Left ventricle myocardium superior (tissue), 1 donor: ENCODE measurements around the gene TRPM2. TPM values are rescaled to one million over a fixed set of nuclear protein-coding genes. Genes with fewer than 3 reads are reported as not detected.

Experiments used
- ATAC-seq: fragments of 200-7000 bp; cut with Tn5 transposase; one replicate; pipeline ENCODE4 v1.9.1; 2020; ENCODE audit warnings: mild to moderate bottlenecking, moderate library complexity
- DNase-seq: peaks from one replicate; pipeline ENCODE4 v3.0.0-alpha.2; 2020
- intact Hi-C: fragments of 100-400 bp; cut with micrococcal nuclease; formaldehyde crosslinking; loops from one replicate; pipeline ENCODE4 v1.11.0; 2022
- total RNA-seq: library from RNA; stranded (reverse); fragmentation: NEBNext Ultra II Directional; extraction: Animal tissue kit (Norgen Biotek cat#: 25700); gene quantifications from one replicate; pipeline ENCODE4 v1.2.1, GENCODE V29; 2021
- donor health status: DM: no; HTN: yes; CAD: no; lungs with severe emphysema.

The TRPM2 gene
- total RNA-seq, 1 donor from 2014 or later, result 1.5 TPM

DNA sequence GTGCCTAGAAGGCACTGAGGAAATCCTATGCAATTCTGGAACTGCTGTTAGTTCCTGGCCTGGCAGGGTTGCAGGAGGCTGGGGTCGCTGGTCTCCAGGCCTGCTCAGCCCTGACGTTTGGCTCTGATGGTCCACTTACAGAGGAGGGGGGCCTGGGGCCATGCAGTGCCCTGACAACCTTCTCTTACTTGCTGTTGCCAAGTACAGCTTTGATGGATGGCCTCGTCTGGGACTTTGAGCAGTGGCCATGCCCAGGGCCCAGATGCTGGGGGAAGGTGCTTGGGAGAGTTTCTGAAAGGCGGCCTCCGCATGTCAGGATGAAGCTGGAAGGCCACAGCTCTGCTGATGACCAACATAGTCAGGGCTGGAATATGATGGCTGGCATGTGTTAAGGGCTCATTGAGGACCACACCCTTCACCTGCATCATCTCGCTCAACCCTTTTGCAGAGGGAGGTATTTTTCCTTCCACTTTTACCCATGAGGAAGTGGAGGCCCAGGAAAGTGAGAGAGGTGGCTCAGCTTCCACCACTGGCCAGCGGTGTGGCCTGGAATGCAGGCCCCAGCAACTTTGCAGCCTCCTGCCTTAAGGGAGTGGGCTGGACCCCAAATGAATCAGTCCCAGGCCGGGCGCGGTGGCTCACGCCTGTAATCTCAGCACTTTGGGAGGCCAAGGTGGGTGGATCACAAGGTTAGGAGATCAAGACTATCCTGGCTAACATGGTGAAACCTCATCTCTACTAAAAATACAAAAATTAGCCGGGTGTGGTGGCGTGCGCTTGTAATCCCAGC is 67.2 kb downstream of the TRPM2 start:
- no peak for ATAC-seq
- intact Hi-C loops, result no loop called here
- DNase-seq, result peak; percentile 7

DNA sequence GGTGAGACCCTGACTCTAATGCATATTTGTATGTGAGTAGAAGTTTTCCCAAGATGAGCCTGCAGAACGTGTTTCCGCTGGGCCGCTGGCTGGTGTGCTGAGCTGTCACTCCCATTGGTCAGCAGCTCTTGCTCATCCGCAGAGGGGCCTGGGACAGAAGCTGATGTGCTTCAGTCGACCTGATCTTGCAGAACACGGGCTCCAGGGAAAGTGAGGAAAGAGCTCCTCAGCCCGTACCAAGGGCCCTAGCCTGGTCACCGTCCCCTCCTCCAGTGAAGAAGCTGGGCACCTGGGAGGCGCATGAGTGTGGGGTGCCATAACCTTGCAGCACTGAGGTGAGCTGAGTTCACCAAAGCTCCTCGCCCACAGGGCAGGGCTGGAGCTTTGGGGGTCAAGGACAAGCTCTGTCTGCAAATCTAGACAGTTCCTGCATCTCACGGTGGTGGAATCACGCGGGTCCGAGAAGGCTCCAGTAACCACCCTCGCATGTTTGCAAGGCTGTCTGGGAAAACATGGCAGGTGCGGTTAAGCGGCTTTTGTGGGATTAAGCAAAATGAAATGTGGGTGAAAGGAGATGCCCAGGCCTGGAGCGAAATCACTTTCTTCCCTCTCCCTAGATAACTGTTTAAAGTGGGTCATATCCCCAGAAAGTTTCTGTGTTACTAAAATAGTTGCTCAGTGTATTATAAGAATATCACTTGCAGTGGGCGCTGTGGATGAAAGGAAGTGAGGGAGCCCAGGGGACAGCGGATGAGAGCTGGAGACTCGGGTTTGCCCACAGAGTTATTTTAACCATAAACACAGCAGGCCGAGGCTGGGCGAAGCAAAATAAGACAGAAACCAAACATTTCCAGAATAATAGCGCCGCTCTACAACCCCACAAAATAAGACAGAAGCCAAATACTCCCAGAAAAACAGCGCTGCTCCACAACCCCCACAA is 68.8 kb downstream of the TRPM2 start:
- DNase-seq (peak; percentile 9), ATAC-seq (no peak)
- intact Hi-C loops, result no loop called here

DNA sequence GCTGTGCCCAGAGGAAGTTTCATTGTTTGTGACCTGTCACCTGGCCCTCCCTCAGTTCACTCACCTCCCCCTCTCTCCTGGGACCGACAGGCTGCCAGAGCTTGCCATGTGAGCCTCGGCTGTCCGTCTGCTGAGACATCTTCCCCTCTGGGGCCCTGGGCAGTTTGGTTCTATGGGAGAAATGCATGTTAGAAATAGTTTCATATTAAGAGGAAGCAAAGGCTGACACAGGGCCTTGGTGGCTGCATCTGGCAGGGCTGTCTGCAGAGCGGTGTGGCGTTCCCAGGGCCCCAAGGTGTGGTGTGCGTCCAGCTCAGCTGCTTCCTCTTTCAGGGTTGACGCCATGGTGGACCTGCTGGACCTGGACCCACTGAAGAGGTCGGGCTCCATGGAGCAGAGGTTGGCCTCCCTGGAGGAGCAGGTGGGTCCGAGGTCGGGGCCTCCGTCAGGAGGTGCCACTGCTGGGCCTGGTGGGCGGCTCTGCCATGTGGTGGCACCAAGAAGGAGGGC is 69.9 kb downstream of the TRPM2 start:
- DNase-seq (no peak), ATAC-seq (no peak)
- intact Hi-C loops, result no loop called here

DNA sequence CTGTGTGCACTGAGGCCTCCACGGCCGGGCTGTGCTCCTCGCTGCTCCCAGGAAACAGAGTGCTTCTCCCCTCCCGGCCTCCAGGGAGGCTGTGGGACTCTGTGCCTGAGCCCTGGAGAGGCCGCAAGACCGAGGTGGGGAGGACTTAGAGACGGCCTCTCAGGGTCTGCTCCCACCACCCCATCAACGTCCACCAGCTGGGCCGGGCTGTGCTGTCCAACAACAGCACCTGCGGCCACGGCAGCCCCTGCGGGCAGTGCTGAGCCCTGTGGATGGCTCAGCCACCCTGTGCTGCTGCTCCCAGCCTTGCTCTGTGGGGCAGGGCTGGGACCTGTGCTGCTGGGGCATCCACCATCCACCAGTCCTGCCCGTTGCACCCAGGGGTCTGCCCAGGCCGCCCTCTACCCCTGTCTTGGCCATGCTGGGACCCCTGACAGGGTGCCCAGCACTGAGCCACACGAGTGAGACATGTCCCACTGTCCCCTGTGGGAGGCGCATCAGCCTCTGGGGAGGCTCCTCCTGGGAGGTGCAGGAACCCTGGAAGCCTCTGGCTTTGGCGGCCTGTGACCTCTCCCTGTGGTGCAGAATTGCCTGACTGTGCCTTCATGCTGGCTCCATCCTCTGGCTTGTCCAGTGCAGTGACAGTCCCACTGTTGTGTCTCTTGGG is 70.7 kb downstream of the TRPM2 start:
- intact Hi-C loops, result no loop called here
- ATAC-seq, result no peak
- DNase-seq, result peak; percentile 7

DNA sequence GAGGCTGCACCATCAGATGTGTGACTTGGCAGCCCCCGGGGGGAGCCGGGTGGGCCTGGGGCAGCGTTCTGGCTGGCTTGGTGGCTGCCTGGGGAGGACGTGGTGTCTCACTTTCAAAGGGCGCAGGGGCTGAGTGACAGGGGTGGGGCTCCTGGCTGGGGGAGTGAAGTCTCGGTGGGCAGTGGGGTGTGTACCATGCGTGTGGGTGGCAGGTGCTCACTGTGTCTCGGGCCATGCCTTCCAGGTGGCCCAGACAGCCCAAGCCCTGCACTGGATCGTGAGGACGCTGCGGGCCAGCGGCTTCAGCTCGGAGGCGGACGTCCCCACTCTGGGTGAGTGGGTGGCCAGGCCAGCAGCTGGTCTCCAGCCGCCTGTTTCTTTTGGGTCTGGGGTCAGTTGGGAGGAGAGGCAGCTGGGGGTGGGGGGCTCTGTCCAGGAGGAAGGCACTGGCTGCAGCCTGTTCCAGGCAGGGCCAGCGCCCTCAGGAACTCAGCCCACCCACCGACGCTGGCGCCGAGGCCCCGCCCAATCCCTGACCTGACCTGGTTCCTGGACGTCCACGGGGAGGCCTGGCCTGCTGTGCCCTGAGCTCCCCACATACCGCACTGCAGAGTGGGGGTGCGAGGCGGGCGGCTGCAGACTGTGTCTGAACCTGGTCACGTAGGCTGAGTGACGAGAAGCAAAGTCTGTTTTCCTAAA is 71.3 kb downstream of the TRPM2 start:
- no peak for ATAC-seq
- intact Hi-C loops, result no loop called here
- DNase-seq, result no peak

DNA sequence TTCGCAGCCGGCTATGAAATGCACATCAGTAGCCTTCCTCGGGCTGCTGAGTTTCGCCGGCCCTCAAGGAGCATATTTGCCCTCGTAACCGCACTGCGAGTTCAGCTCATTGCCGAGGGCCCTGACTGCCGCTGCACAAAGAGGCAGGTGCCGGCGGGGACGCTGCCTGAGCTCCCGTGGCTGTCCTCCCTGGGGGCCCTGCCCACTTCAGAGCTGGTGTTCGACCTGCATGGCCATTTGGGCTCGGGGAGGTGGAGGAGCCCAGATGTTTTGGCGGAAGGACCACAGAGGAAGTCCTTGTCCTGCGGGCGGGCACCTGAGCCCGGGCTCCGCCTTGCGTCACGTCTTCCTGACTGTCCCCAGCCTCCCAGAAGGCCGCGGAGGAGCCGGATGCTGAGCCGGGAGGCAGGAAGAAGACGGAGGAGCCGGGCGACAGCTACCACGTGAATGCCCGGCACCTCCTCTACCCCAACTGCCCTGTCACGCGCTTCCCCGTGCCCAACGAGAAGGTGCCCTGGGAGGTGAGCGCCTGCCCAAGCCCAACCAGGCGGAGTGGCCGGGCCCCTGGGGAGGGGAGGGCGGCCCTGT is 72.0 kb downstream of the TRPM2 start:
- intact Hi-C loops, result no loop called here
- ATAC-seq (no peak), DNase-seq (peak; percentile 20)

- ATAC-seq, result no peak
- intact Hi-C loops, result no loop called here
- no peak for DNase-seq
These were observed 72.7 kb downstream of the TRPM2 start for GRCh38 chr21:44425895-44426662.

GRCh38 chr21:44426663-44427191 is 73.3 kb downstream of the TRPM2 start:
- DNase-seq, result no peak
- intact Hi-C loops, result no loop called here
- no peak for ATAC-seq

GRCh38 chr21:44427241-44428120 is 74.1 kb downstream of the TRPM2 start:
- ATAC-seq (no peak), DNase-seq (no peak)
- intact Hi-C loops, result no loop called here

DNA sequence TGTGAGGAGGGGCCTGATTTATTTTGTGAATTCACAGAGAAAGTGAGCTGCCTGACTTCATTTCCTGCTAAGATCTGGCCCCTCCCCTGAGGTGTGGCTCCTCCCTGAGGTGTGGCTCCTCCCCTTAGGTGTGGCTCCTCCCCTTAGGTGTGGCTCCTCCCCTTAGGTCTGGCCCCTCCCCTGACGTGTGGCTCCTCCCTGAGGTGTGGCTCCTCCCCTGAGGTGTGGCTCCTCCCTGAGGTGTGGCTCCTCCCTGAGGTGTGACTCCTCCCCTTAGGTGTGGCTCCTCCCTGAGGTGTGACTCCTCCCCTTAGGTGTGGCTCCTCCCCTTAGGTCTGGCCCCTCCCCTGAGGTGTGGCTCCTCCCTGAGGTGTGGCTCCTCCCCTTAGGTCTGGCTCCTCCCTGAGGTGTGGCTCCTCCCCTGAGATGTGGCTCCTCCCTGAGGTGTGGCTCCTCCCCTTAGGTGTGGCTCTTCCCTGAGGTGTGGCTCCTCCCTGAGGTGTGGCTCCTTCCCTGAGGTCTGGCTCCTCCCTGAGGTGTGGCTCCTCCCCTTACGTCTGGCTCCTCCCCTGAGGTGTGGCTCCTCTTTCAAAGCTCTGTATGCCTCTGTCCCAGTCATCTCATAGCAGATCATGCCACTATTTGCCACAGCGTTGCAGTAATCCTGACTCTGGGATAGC is 75.0 kb downstream of the TRPM2 start:
- intact Hi-C loops, result no loop called here
- ATAC-seq (no peak), DNase-seq (no peak)

GRCh38 chr21:44429894-44430293 is 76.5 kb downstream of the TRPM2 start:
- DNase-seq (no peak), ATAC-seq (no peak)
- intact Hi-C loops, result no loop called here

DNA sequence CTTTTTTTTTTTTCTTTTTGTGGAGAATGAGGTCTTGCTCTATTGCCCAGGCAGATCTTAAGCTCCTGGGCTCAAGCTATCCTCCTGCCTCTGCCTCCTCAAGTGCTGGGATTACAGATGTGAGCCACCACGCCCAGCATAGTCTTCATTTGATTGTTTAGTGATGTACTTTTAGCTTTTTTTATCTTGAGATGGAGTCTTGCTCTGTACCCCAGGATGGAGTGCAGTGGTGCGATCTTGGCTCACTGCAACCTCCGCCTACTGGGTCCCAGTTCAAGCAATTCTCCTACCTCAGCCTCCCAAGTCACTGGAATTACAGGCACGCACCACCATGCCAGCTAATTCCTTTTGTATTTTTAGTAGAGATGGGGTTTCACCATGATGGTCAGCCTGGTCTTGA is 77.9 kb downstream of the TRPM2 start:
- intact Hi-C loops, result no loop called here
- DNase-seq, result no peak
- ATAC-seq, result no peak

DNA sequence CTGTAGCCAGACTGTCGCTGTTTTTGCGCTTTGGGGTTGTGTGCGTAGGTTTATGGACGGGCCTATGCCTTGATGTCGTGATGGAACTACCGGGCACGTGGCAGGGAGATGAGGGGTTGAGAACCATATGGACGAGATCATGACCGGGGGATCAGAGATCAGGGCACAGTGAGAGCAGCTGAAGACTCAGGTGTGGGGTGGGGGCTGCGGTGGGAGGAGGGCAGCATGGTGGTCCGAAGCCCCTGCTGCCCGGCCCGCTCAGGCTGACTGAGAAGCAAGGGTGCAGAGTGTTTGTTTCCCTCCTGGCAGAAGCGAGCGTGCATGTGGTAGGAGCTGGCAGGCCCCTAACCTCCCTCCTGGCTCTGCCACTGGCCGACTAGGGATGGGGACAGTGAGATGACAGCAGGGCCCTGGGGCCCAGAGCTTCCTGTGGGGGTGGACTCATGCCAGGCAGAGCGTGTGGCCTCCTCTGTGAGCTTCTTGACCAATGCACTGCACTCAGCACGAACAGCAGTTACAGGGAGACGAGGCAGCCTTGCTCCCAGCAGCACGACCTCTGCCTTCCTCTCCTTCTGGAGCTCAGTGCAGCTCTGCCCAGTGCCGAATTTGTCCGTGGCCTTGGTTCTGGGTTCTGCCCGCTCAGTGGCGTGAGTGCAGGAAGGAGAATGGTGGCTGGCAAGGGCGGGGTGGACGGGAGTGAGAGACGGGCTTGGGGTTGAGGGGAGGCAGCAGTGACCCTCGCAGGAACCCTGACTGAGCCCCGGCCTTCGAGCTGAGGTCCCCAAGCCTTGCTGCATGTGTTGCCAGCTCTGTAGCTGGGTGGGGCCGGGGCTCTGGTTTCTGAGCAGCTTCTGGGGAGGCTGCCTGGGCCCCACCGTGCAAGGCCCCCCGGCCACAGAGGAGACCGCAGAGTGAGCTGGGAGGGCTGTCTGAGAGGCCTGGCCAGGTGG is 79.7 kb downstream of the TRPM2 start:
- intact Hi-C loops, result no loop called here
- DNase-seq, result no peak
- no peak for ATAC-seq

DNA sequence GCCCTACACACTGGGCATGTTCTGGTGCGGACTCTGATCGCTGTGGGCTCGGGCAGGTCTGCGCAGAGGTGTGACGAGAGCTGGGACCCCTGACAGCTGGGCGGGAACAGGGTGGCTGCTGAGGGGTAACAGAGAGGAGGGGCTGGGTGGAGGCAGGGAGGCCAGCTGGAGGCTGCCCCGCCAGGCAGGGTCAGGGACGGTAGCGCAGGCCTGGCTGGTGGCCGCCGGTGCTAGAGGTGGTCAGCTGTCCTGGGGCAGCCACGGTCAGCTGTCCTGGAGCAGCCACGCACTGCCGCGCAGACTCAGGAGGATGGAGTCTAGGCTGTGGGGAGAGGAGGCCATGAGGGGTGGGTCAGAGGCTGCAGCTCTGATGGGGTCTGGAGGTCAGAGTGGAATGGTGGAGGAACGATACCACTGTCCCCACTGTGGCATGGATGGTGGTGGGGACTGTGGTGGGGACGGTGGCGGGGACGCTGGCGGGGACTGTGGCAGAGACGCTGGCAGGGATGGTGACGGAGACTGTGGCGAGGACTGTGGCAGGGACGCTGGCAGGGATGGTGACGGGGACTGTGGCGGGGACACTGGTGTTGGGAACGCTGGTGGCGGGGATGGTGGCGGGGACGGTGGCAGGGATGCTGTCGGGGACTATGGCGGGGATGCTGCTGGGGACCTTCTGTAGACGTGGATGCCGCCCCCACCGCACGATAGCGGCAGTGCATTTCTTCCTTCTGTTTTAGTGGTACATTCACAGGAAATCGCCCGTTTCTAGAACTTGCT is 80.6 kb downstream of the TRPM2 start:
- ATAC-seq (no peak), DNase-seq (no peak)
- intact Hi-C loops, result no loop called here

DNA sequence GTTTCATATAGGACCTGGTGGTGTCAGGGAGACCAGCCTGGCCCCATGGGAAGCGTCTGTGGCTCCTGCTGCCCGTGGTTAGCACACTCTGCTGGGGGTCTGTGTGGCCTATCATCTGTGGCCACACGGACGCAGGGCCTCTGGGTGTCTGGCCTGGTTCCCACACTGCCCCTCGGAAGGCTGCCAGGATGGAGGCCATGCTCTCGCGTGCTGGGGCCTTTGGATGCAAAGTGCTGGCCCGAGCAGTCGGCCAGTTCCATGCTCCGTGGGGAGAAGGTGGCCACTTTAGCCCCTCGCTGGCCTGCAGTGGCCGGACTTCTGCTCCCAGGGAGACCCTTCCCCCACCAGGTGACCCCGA is 81.1 kb downstream of the TRPM2 start:
- DNase-seq (no peak), ATAC-seq (no peak)
- intact Hi-C loops, result no loop called here
